Body of pancreas (tissue), 4 donors: Measurements from ENCODE around the gene SNAPC2. TPM values are rescaled to one million over a fixed set of nuclear protein-coding genes. Genes with fewer than 3 reads are reported as not detected.

Experiments
- ATAC-seq: fragments of 150-250 bp; one replicate; pipeline ENCODE4 v1.9.1; 2016
- DNase-seq, 4 donors: peaks; one replicate each; pipeline ENCODE4 v3.0.0-alpha.2; 2019
- H3K27ac ChIP-seq, 4 donors: fragments of 200-600 bp; sonication (generic); 1 replicate in 3 of 4; 2 replicates in 1 of 4; pipeline versions ENCODE4 v1.5.1 to v1.6.1; 2016 to 2019; ENCODE audit warnings: mild to moderate bottlenecking in 1 of 4, mixed read lengths in 1 of 4, moderate library complexity in 1 of 4
- H3K27me3 ChIP-seq, 2 donors: fragments of 200-600 bp; sonication (generic); one replicate each; pipeline ENCODE4 v1.6.0; 2016; ENCODE audit warnings: mild to moderate bottlenecking in 1 of 2
- H3K36me3 ChIP-seq, 2 donors: fragments of 200-600 bp; sonication (generic); replicated peaks in 1 of 2; 2 replicates each; pipeline ENCODE4 v1.5.1; 2016; ENCODE audit warnings: low read depth in 2 of 2; ENCODE audit not compliant: insufficient read depth in 1 of 2
- H3K4me1 ChIP-seq: fragments of 200-600 bp; sonication (generic); one replicate; pipeline ENCODE4 v1.6.0; 2016
- H3K4me3 ChIP-seq, 2 donors: fragments of 200-600 bp; sonication (generic); 1 replicate in 1 of 2; 2 replicates in 1 of 2; pipeline ENCODE4 v1.5.1; 2016 to 2019
- H3K9me3 ChIP-seq, 3 donors: fragments of 200-600 bp; sonication (generic); 1 replicate in 2 of 3; 2 replicates in 1 of 3; pipeline ENCODE4 v1.5.1; 2016
- CTCF ChIP-seq, 7 experiments: fragments of 450-650 bp in 4 of 7; fragments of 200-600 bp in 3 of 7; sonication (generic) in 3 of 7; IDR thresholded peaks; one replicate each; pipeline ENCODE4 v1.5.1; 2016 to 2019; ENCODE audit warnings: antibody characterized with exemption in 7 of 7
- POLR2A ChIP-seq, 3 donors: fragments of 450-650 bp; IDR thresholded peaks; one replicate each; pipeline ENCODE4 v1.6.1; 2016; ENCODE audit warnings: antibody characterized with exemption in 3 of 3, mild to moderate bottlenecking in 2 of 3
- WGBS, 2 donors: methylation state at CpG; one replicate each; pipeline ENCODE4 v1.1.5; 2017; 5-methylcytosine and 5-hydroxymethylcytosine counted together
- intact Hi-C: fragments of 100-400 bp; cut with DNase I; formaldehyde crosslinking; loops from one replicate; pipeline ENCODE4 v1.15.1; 2023
- total RNA-seq, 2 donors: library from RNA; depleted of rRNA; stranded (reverse); fragments of >200 nt; gene quantifications; one replicate each; pipeline ENCODE4 v1.1.0, GENCODE V29; 2016

The SNAPC2 gene
- total RNA-seq, 2 donors from 2014 or later: 6.3 to 9.1 TPM

- intact Hi-C loops: no loop called here
- no peaks in the 10 kb centered on the region for H3K9me3 ChIP-seq
- no peak overlapping the region for H3K4me3 ChIP-seq
- DNase-seq (no peak), ATAC-seq (no peak)
- no peak overlapping the region for H3K27ac ChIP-seq
- TF ChIP-seq CTCF (IDR thresholded peaks at IDR 0.05) (no peak), POLR2A (IDR thresholded peaks at IDR 0.05) (no peak)
- 81 to 89% methylated on average over 8 to 35 of the region's 35 CpGs for WGBS, 2 donors
- no peaks in the 10 kb centered on the region for H3K27me3 ChIP-seq
- peaks cover 0 to 19% of the 10 kb centered on the region in 2 donors for H3K36me3 ChIP-seq
- H3K4me1 ChIP-seq: no peaks in the 10 kb centered on the region
Measured at GRCh38 chr19:7971553-7972520, 51.7 kb downstream of the SNAPC2 start.

Other genes starting within 250 kb of the SNAPC2 start
- gene MCEMP1, start 243.2 kb upstream of the SNAPC2 start, total RNA-seq: not detected
- gene TRAPPC5, start 239.5 kb upstream of the SNAPC2 start, total RNA-seq: 10 to 100 TPM; 10.9 to 18.7 TPM
- gene FCER2, start 218.2 kb upstream of the SNAPC2 start, total RNA-seq: not detected
- gene CLEC4G, start 188.2 kb upstream of the SNAPC2 start, total RNA-seq: 1 to 10 TPM in 1 of 2 donors, under 1 TPM in 1; 0.52 to 6.6 TPM
- 1 to 10 TPM; 1.6 to 2.0 TPM for gene CD209, start 172.8 kb upstream of the SNAPC2 start, total RNA-seq
- gene CLEC4M, start 157.1 kb upstream of the SNAPC2 start, total RNA-seq: not detected
- gene EVI5L, start 90.1 kb upstream of the SNAPC2 start, total RNA-seq: 10 to 100 TPM in 1 of 2 donors, 1 to 10 TPM in 1; 6.0 to 12.9 TPM
- gene PRR36, start 45.9 kb upstream of the SNAPC2 start, total RNA-seq: 10 to 100 TPM in 1 of 2 donors, 1 to 10 TPM in 1; 1.0 to 12.9 TPM
- gene LRRC8E, start 31.8 kb upstream of the SNAPC2 start, total RNA-seq: 1 to 10 TPM; 2.6 to 3.4 TPM
- 10 to 100 TPM in 1 of 2 donors, 1 to 10 TPM in 1; 8.0 to 34.9 TPM for gene MAP2K7, start 16.5 kb upstream of the SNAPC2 start, total RNA-seq
- gene TGFBR3L, start 5.5 kb upstream of the SNAPC2 start, total RNA-seq: 1 to 10 TPM in 1 of 2 donors, not detected in 1; 9.9 TPM
- gene CTXN1, start 5.8 kb downstream of the SNAPC2 start, total RNA-seq: 10 to 100 TPM in 1 of 2 donors, 1 to 10 TPM in 1; 5.7 to 10.2 TPM
- 10 to 100 TPM; 20.5 to 73.8 TPM for gene TIMM44, start 23.3 kb downstream of the SNAPC2 start, total RNA-seq
- 10 to 100 TPM in 1 of 2 donors, 1 to 10 TPM in 1; 9.3 to 15.8 TPM for gene ELAVL1, start 85.3 kb downstream of the SNAPC2 start, total RNA-seq
- gene CCL25, start 132.4 kb downstream of the SNAPC2 start, total RNA-seq: not detected
- gene FBN3, start 229.3 kb downstream of the SNAPC2 start, total RNA-seq: under 1 TPM in 1 of 2 donors, not detected in 1; 0.26 TPM